ENCODE results near the gene MYO1G. TPM values are rescaled to one million over a fixed set of nuclear protein-coding genes. Genes with fewer than 3 reads are reported as not detected.

Gene MYO1G
- total and polyA plus RNA-seq, 10 of the 15 experiments (the other 5 are each of a cell fraction or from before 2014, with no cell fraction given): 1.8 to 232 (median 134) TPM

- peak; percentile 95 for TF ChIP-seq MEF2B (IDR thresholded peaks at IDR 0.05; ENCODE audit: partially characterized antibody, poor library complexity, severe bottlenecking)
- 0 out of 2 replicates have a peak, but pooled peaks have one; percentile 50 for TF ChIP-seq TCF12 (IDR thresholded peaks at IDR 0.05; ENCODE audit: low read depth, low read length)
- TF ChIP-seq RFX5 (IDR thresholded peaks at IDR 0.05; ENCODE audit: low read depth, low read length): no peak
- TF ChIP-seq ATF7 (IDR thresholded peaks at IDR 0.05; ENCODE audit: low read depth): peak; percentile 97
- no peak for TF ChIP-seq FOXK2 (IDR thresholded peaks at IDR 0.05)
- TF ChIP-seq ZNF217 (IDR thresholded peaks at IDR 0.05): peak; percentile 78; the same call in 1 of the 2 replicates
- TF ChIP-seq EGR1 (IDR thresholded peaks at IDR 0.05; ENCODE audit: borderline replicate concordance in 1 of 2, low read depth in 2 of 2, low read length in 2 of 2): no peak; a peak in 1 of 3 replicates
- TF ChIP-seq E2F8 (IDR thresholded peaks at IDR 0.05; ENCODE audit: low read depth, partially characterized antibody): no peak
- peak; percentile 93 for TF ChIP-seq PAX5 (IDR thresholded peaks at IDR 0.05; ENCODE audit: borderline replicate concordance, low read depth, low read length)
- peak; percentile 90 for TF ChIP-seq MTA2 (IDR thresholded peaks at IDR 0.05; ENCODE audit: low read depth)
- 0 out of 2 replicates have a peak, but pooled peaks have one; percentile 35 for TF ChIP-seq MAX (IDR thresholded peaks at IDR 0.05; ENCODE audit: low read depth, low read length)
- TF ChIP-seq RB1 (IDR thresholded peaks at IDR 0.05; ENCODE audit: borderline replicate concordance): no peak; the same call in 1 of the 2 replicates
- 0 out of 2 replicates have a peak, but pooled peaks have one; percentile 71 for TF ChIP-seq PAX8 (IDR thresholded peaks at IDR 0.05)
- no peak for TF ChIP-seq PBX3 (IDR thresholded peaks at IDR 0.05; ENCODE audit: insufficient replicate concordance, low read depth, low read length)
- TF ChIP-seq KLF5 (IDR thresholded peaks at IDR 0.05; ENCODE audit: partially characterized antibody): peak; percentile 56
- no peak for TF ChIP-seq MYC (IDR thresholded peaks at IDR 0.05; ENCODE audit: insufficient read depth, insufficient read length, insufficient replicate concordance, low read length, severe bottlenecking)
- no peak for TF ChIP-seq CTCF (IDR thresholded peaks at IDR 0.05 in 2 of 3, conservative IDR thresholded peaks at IDR 0.05 in 1 of 3; ENCODE audit: control insufficient read depth in 2 of 3, extremely low read depth in 1 of 3, insufficient read depth in 1 of 3, low read depth in 3 of 3, low read length in 3 of 3)
- TF ChIP-seq IKZF1 (conservative IDR thresholded peaks at IDR 0.05): peak; percentile 99
- no peak for TF ChIP-seq E2F4 (IDR thresholded peaks at IDR 0.05; ENCODE audit: low read depth, low read length)
- no peak for TF ChIP-seq ZNF274 (IDR thresholded peaks at IDR 0.05; ENCODE audit: insufficient read depth, insufficient read length)
- TF ChIP-seq NBN (IDR thresholded peaks at IDR 0.05): peak; percentile 97
Observed at GRCh38 chr7:44980393-44981034, 1.7 kb upstream of the MYO1G start (continued).

Measured in GM12878 (cell line).